GM18508 (cell line): ENCODE data around the gene GGT1.
"Not testable (repeated sequence)": the region's sequence is repeated elsewhere in the genome, so short reads cannot be mapped to it uniquely, and the experiment has no call there.

ENCODE experiments used
- ATAC-seq: cut with Tn5 transposase; IDR thresholded peaks from one replicate; pipeline ENCODE4 v1.9.1; 2021; ENCODE audit warnings: moderate number of reproducible peaks; ENCODE audit not compliant: insufficient read depth, unreplicated experiment

The GGT1 gene

GRCh38 chr22:24602847-24603769 lies at the start of gene GGT1:
TSS of gene GGT1 (plus strand) at chr22:24603193. CDS start at chr22:24611082, 7,889 bp downstream.
- not testable (repeated sequence) for ATAC-seq

- no peak for ATAC-seq
Observed at GRCh38 chr22:24553597-24554312, 49.2 kb upstream of the GGT1 start.

- no peak for ATAC-seq
Observed at GRCh38 chr22:24554313-24555164, 48.5 kb upstream of the GGT1 start, which contains the start of gene GUCD1. TSS of gene GUCD1 (minus strand) at chr22:24555138. CDS start at chr22:24554991, 147 bp downstream.

GRCh38 chr22:24555165-24556039 lies 47.6 kb upstream of the GGT1 start, which contains the start of gene SNRPD3:
TSS of gene SNRPD3 (plus strand) at chr22:24555999. CDS start at chr22:24557675, 1,676 bp downstream.
- ATAC-seq, result peak; percentile 42

GRCh38 chr22:24559471-24559870 lies 43.5 kb upstream of the GGT1 start:
- no peak for ATAC-seq

- ATAC-seq, result no peak
Observed at GRCh38 chr22:24563246-24563645, 39.7 kb upstream of the GGT1 start.

- ATAC-seq, result no peak
Observed at GRCh38 chr22:24564376-24565058, 38.5 kb upstream of the GGT1 start.

GRCh38 chr22:24565077-24565476 lies 37.9 kb upstream of the GGT1 start:
- ATAC-seq, result no peak

- no peak for ATAC-seq
Observed at GRCh38 chr22:24566899-24567511, 36.0 kb upstream of the GGT1 start.

- no peak for ATAC-seq
Observed at GRCh38 chr22:24567668-24568067, 35.3 kb upstream of the GGT1 start.

GRCh38 chr22:24571266-24571665 lies 31.7 kb upstream of the GGT1 start:
- no peak for ATAC-seq

GRCh38 chr22:24576778-24577177 lies 26.2 kb upstream of the GGT1 start:
- ATAC-seq, result no peak

- ATAC-seq, result no peak
Observed at GRCh38 chr22:24578355-24579257, 24.4 kb upstream of the GGT1 start.

GRCh38 chr22:24579258-24579601 lies 23.8 kb upstream of the GGT1 start:
- ATAC-seq, result no peak

GRCh38 chr22:24580276-24580675 lies 22.7 kb upstream of the GGT1 start:
- no peak for ATAC-seq

GRCh38 chr22:24582056-24582814 lies 20.8 kb upstream of the GGT1 start:
- ATAC-seq, result no peak
